ENCODE results near the gene NOP10. TPM values are rescaled to one million over a fixed set of nuclear protein-coding genes. Genes with fewer than 3 reads are reported as not detected.

The NOP10 gene
- total and polyA plus RNA-seq, 2 donors from 2014 or later: 92.9 to 383 TPM

DNA sequence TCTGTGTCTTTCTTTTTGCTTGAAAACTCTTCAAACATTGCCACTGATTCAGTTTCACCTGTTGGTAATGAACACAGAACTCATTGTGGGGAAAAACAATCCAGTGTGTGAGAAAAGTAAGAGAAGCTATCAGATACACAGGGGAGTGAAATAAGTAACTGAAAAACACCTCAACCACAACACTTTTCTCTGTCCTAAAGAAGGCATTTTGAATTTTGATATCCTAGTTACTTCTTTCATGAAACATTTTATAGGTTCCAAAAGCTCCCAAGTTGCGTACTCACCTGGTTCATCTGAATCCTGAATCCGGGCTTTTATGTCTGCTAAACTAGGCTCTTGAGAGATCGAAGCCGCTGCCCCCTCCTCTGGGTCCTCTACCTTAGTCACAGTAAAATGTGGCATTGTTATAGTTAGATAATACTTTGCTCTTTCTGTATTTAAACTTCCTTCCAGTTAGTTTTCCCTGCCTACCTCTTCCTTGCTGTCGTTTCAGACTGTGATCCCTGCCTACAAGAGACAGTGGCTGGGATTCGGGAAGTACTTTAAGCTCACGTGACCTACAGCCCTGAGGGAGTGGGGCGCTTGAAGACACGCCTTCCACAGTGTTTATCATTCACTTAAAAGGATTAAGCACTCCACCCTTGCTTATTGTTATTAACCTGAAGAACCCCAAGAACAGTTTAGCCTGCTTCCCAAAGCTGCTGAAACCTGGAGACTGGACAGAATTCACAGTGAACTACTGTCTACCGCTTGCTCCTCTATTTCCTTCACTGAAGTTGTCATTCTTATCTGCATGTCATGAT is 24.5 kb downstream of the NOP10 start:
- Histone ChIP-seq H3K4me3 (ENCODE audit: low read length in 3 of 3) (peak overlapping the region; percentile 40 to 91 (median 84)), H3K27ac (ENCODE audit: low read depth in 2 of 2, low read length in 2 of 2) (peak overlapping the region; percentile 49 to 81), H3K4me1 (ENCODE audit: control insufficient read depth in 2 of 3, insufficient read depth in 2 of 3, low read depth in 1 of 3, low read length in 3 of 3) (no peaks in the 10 kb centered on the region), H3K9me3 (ENCODE audit: control insufficient read depth in 2 of 3, insufficient read depth in 1 of 3, low read length in 3 of 3) (no peaks in the 10 kb centered on the region), H3K36me3 (ENCODE audit: control insufficient read depth in 2 of 3, insufficient read depth in 3 of 3, low read length in 3 of 3) (no peaks in the 10 kb centered on the region), H3K27me3 (ENCODE audit: control insufficient read depth, insufficient read depth, low read length) (no peaks in the 10 kb centered on the region), H3K9ac (ENCODE audit: low read length in 3 of 3) (peak overlapping the region; percentile 2 to 87 (median 43))
- FAIRE-seq (no peak), DNase-seq (peak in 4 of 5 donors; percentile 55 to 86 (median 68))
- TF ChIP-seq CTCF (IDR thresholded peaks at IDR 0.05; ENCODE audit: borderline replicate concordance, extremely low read depth, insufficient read depth): no peak
- intact Hi-C loops (cut with DNase I): no loop called here

DNA sequence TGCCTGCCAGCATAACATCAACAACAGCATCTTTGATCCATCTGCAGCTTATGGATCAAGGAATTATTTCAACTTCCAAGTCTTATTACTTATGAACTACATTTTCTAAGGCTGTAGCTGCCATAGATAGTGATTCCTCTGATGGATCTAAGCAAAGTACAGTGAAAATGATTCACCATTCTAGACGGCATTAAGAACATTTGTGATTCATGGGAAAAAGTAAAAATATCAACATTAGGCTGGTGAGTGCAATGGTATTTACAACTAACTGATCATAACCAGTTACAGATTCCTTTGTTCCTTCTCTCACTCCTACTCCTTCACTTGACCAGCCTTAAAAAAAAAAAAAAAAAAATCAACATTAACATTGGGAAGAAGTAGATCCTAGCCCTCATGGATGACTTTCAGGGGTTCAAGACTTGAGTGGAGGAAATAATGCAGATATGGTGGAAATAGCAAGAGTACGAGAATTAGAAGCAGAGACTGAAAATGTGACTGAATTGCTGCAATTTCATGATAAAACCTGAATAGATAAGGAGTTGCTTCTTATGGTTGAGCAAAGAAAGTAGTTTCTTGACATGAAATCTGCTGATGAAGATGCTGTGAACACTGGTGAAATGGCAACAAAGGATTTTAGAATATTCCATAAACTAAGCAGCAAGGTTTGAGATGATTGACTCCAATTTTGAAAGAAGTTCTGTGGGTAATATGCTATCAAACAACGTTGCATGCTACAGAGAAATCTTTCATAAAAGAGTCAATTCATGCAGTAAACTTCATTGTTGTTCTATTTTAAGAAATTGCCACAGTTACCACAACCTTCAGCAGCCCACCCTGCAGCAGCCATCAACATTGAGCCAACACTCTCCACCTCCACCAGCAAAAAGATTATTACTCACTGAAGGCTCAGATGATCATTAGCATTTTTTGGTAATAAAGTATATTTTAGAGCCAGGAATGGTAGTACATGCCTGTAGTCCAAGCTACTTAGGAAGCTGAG is 28.1 kb downstream of the NOP10 start:
- DNase-seq (no peak), FAIRE-seq (no peak)
- Histone ChIP-seq H3K27me3 (ENCODE audit: control insufficient read depth, insufficient read depth, low read length) (no peaks in the 10 kb centered on the region), H3K9ac (ENCODE audit: low read length in 3 of 3) (no peak overlapping the region), H3K36me3 (ENCODE audit: control insufficient read depth in 2 of 3, insufficient read depth in 3 of 3, low read length in 3 of 3) (no peaks in the 10 kb centered on the region), H3K27ac (ENCODE audit: low read depth in 2 of 2, low read length in 2 of 2) (no peak overlapping the region), H3K9me3 (ENCODE audit: control insufficient read depth in 2 of 3, insufficient read depth in 1 of 3, low read length in 3 of 3) (no peaks in the 10 kb centered on the region), H3K4me1 (ENCODE audit: control insufficient read depth in 2 of 3, insufficient read depth in 2 of 3, low read depth in 1 of 3, low read length in 3 of 3) (no peaks in the 10 kb centered on the region), H3K4me3 (ENCODE audit: low read length in 3 of 3) (peak overlapping the region in 1 of 3 donors; percentile 23)
- intact Hi-C loops (cut with DNase I): no loop called here
- no peak for TF ChIP-seq CTCF (IDR thresholded peaks at IDR 0.05; ENCODE audit: borderline replicate concordance, extremely low read depth, insufficient read depth)

DNA sequence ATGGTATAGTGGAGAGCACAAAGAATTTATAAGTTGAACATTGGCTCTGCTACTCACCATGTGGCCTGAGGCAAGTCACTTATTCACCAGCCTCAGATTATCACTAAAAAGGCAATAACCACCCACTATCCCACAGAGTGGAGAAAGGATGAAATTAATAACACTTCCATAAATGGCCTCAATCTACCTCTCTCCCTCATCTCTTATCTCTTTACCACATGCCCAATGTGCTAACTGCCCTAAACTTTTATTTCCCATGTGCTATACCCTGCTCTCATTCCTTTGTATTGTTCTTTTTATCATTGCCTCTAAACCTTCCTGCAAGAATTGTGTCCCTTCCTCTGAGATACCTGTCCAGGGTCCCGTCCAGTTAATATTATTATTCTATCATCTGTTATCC is 31.4 kb downstream of the NOP10 start:
- FAIRE-seq: no peak

More for the DNA sequence above, 31.4 kb downstream of the NOP10 start:
- Histone ChIP-seq H3K27me3 (ENCODE audit: control insufficient read depth, insufficient read depth, low read length) (no peaks in the 10 kb centered on the region), H3K36me3 (ENCODE audit: control insufficient read depth in 2 of 3, insufficient read depth in 3 of 3, low read length in 3 of 3) (no peaks in the 10 kb centered on the region), H3K27ac (ENCODE audit: low read depth in 2 of 2, low read length in 2 of 2) (no peak overlapping the region), H3K9ac (ENCODE audit: low read length in 3 of 3) (no peak overlapping the region), H3K9me3 (ENCODE audit: control insufficient read depth in 2 of 3, insufficient read depth in 1 of 3, low read length in 3 of 3) (no peaks in the 10 kb centered on the region), H3K4me1 (ENCODE audit: control insufficient read depth in 2 of 3, insufficient read depth in 2 of 3, low read depth in 1 of 3, low read length in 3 of 3) (no peaks in the 10 kb centered on the region), H3K4me3 (ENCODE audit: low read length in 3 of 3) (no peak overlapping the region)
- TF ChIP-seq CTCF (IDR thresholded peaks at IDR 0.05; ENCODE audit: borderline replicate concordance, extremely low read depth, insufficient read depth): no peak
- DNase-seq: no peak
- intact Hi-C loops (cut with DNase I): no loop called here
